Measurements from ENCODE around the gene WDR7. TPM values are rescaled to one million over a fixed set of nuclear protein-coding genes. Genes with fewer than 3 reads are reported as not detected.

The WDR7 gene
- total RNA-seq, 4 donors from 2014 or later, result 19.3 to 51.4 (median 28.8) TPM

- no peaks in the 10 kb centered on the region for H3K4me1 ChIP-seq
- no peak overlapping the region for H3K27ac ChIP-seq
- peaks cover 0 to 11% (median 0%) of the 10 kb centered on the region in 3 donors for H3K9me3 ChIP-seq
- 14 to 29% methylated on average over 2 of the region's 3 CpGs for WGBS, 2 donors (ENCODE audit: low coverage in 1 of 2)
- H3K27me3 ChIP-seq, result no peaks in the 10 kb centered on the region
- H3K36me3 ChIP-seq, result no peaks in the 10 kb centered on the region
- TF ChIP-seq POLR2A (IDR thresholded peaks at IDR 0.05), result no peak
- no peak for TF ChIP-seq POLR2AphosphoS5 (IDR thresholded peaks at IDR 0.05)
- TF ChIP-seq EP300 (IDR thresholded peaks at IDR 0.05), result no peak
- TF ChIP-seq CTCF (IDR thresholded peaks at IDR 0.05), result no peak
- H3K4me3 ChIP-seq, result no peak overlapping the region
- ATAC-seq, result no peak
These were observed 400.0 kb downstream of the WDR7 start for GRCh38 chr18:57051021-57051656.

- WGBS, 2 donors (ENCODE audit: low coverage in 1 of 2), result 89% methylated on average over 1 of the region's 4 CpGs; no CpG with 5 or more reads in 1 of the 2 donors
- H3K27ac ChIP-seq, result no peak overlapping the region
- H3K4me1 ChIP-seq, result no peaks in the 10 kb centered on the region
- H3K36me3 ChIP-seq, result no peaks in the 10 kb centered on the region
- no peak for ATAC-seq
- TF ChIP-seq EP300 (IDR thresholded peaks at IDR 0.05), result no peak
- TF ChIP-seq POLR2A (IDR thresholded peaks at IDR 0.05), result no peak
- TF ChIP-seq POLR2AphosphoS5 (IDR thresholded peaks at IDR 0.05), result no peak
- TF ChIP-seq CTCF (IDR thresholded peaks at IDR 0.05), result no peak
- no peaks in the 10 kb centered on the region for H3K27me3 ChIP-seq
- no peak overlapping the region for H3K4me3 ChIP-seq
- H3K9me3 ChIP-seq, result peaks cover 0 to 6% (median 0%) of the 10 kb centered on the region in 3 donors
These were observed 400.5 kb downstream of the WDR7 start for GRCh38 chr18:57051657-57052044.

- H3K27me3 ChIP-seq, result no peaks in the 10 kb centered on the region
- H3K4me3 ChIP-seq, result no peak overlapping the region
- TF ChIP-seq POLR2AphosphoS5 (IDR thresholded peaks at IDR 0.05) (no peak), EP300 (IDR thresholded peaks at IDR 0.05) (no peak), POLR2A (IDR thresholded peaks at IDR 0.05) (no peak), CTCF (IDR thresholded peaks at IDR 0.05) (no peak)
- no peak for ATAC-seq
- 76 to 100% methylated on average over 1 to 4 of the region's 4 CpGs for WGBS, 2 donors (ENCODE audit: low coverage in 1 of 2)
- H3K27ac ChIP-seq, result no peak overlapping the region
- H3K4me1 ChIP-seq, result no peaks in the 10 kb centered on the region
- H3K36me3 ChIP-seq, result no peaks in the 10 kb centered on the region
- H3K9me3 ChIP-seq, result peaks cover 0 to under 1% (median 0%) of the 10 kb centered on the region in 3 donors
These were observed 401.0 kb downstream of the WDR7 start for GRCh38 chr18:57052173-57052572.

GRCh38 chr18:57052759-57053158 is 401.6 kb downstream of the WDR7 start:
- WGBS, 2 donors (ENCODE audit: low coverage in 1 of 2), result 80 to 100% methylated on average over 1 to 3 of the region's 5 CpGs
- H3K27ac ChIP-seq, result no peak overlapping the region
- no peaks in the 10 kb centered on the region for H3K9me3 ChIP-seq
- H3K27me3 ChIP-seq, result no peaks in the 10 kb centered on the region
- no peak overlapping the region for H3K4me3 ChIP-seq
- no peaks in the 10 kb centered on the region for H3K4me1 ChIP-seq
- ATAC-seq, result no peak
- H3K36me3 ChIP-seq, result no peaks in the 10 kb centered on the region
- TF ChIP-seq POLR2AphosphoS5 (IDR thresholded peaks at IDR 0.05) (no peak), CTCF (IDR thresholded peaks at IDR 0.05) (no peak), EP300 (IDR thresholded peaks at IDR 0.05) (no peak), POLR2A (IDR thresholded peaks at IDR 0.05) (no peak)

GRCh38 chr18:57054891-57055290 is 403.7 kb downstream of the WDR7 start:
- WGBS, 2 donors (ENCODE audit: low coverage in 1 of 2), result 70 to 90% methylated on average over 2 to 3 of the region's 3 CpGs
- TF ChIP-seq EP300 (IDR thresholded peaks at IDR 0.05) (no peak), POLR2A (IDR thresholded peaks at IDR 0.05) (no peak), POLR2AphosphoS5 (IDR thresholded peaks at IDR 0.05) (no peak), CTCF (IDR thresholded peaks at IDR 0.05) (no peak)
- no peak for ATAC-seq

More at GRCh38 chr18:57054891-57055290, 403.7 kb downstream of the WDR7 start:
- Histone ChIP-seq H3K36me3 (no peaks in the 10 kb centered on the region), H3K4me3 (no peak overlapping the region), H3K27me3 (peaks cover 6% of the 10 kb centered on the region), H3K4me1 (no peaks in the 10 kb centered on the region), H3K27ac (no peak overlapping the region), H3K9me3 (no peaks in the 10 kb centered on the region)

All from gastroesophageal sphincter (tissue), 4 donors.